ENCODE measurements around the gene ARTN. TPM values are rescaled to one million over a fixed set of nuclear protein-coding genes. Genes with fewer than 3 reads are reported as not detected.

Gene ARTN
- total RNA-seq, 1 experiment from 2014 or later, result 4.4 TPM

DNA sequence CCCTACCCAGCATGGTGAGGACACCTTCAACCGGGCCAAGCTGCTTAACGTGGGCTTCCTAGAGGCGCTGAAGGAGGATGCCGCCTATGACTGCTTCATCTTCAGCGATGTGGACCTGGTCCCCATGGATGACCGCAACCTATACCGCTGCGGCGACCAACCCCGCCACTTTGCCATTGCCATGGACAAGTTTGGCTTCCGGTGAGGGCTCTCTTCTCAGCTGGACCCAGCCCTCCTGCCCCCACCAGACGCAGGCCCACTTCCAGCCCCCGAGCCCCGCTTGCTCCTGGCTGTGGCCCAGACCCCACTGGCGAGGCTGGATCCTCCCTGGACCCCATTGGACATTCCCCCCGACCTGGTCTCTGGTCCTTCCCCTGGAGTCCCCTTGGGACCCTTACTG, 51.3 kb downstream of the ARTN start:
- no peak for DNase-seq (ENCODE audit: low read depth)

DNA sequence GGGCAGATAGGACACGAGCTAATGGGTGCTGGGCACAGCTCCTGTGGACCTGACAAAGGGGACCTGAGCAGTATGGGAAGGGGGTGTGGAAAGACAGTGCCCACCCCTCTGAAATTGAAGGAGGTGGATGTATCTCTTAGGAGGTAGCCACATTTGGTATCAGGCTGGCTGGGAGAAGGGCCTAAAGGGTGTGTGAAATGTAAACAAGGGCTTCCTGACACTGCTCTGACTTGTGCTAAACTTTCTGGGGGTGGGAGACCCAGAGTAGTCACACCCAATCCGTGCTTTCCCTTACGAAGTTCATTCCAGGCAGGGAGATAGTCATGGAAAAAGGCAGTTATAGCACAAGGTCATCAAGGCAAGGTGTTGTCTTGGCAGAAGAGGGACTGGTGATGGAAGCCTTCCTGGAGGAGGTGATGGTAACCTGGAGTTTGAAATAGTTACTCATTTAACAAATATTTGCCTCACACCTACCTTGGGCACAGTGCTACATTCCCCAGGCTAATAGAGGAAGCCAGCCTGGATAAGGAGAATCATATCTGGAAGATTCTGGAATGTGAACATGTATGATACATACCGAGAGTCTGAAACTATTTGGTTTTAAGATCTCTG, 52.5 kb downstream of the ARTN start:
- DNase-seq (ENCODE audit: low read depth), result no peak

DNA sequence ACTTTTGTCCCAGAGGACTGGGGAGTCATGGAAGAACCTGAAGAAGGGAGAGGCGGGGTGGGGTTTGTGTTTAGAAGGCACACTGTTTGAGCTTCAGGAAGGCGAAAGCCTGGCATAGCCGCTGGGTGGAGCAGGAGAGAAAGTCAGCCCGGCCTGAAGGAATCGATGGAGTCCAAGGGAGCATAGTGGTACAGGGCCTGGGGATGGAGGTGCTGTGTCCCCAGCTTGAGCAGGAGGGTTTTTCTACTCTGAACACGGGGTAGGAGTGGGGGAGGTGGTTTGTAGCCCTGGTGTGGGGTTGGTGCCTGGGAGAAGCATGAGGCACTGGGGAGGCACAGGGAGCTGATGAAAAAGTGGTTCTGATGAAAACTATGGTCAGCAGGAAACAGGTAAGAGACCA, 53.1 kb downstream of the ARTN start:
- no peak for DNase-seq (ENCODE audit: low read depth)

Other genes starting within 250 kb of the ARTN start
- 15.0 and 24.2 TPM in 2 replicates for gene ST3GAL3, start 226.3 kb upstream of the ARTN start, total RNA-seq (2014; rRNA removed; shearing (Covaris generic))
- 15.3 and 26.5 TPM in 2 replicates for gene IPO13, start 13.1 kb downstream of the ARTN start, total RNA-seq (2014; rRNA removed; shearing (Covaris generic))
- gene DPH2, start 36.2 kb downstream of the ARTN start, total RNA-seq (2014; rRNA removed; shearing (Covaris generic)), result 28.1 and 33.9 TPM in 2 replicates
- 242 and 249 TPM in 2 replicates for gene ATP6V0B, start 41.2 kb downstream of the ARTN start, total RNA-seq (2014; rRNA removed; shearing (Covaris generic))
- gene B4GALT2, start 45.4 kb downstream of the ARTN start, total RNA-seq (2014; rRNA removed; shearing (Covaris generic)), result 99.4 and 111 TPM in 2 replicates
- 10.6 and 11.1 TPM in 2 replicates for gene CCDC24, start 57.8 kb downstream of the ARTN start, total RNA-seq (2014; rRNA removed; shearing (Covaris generic))
- gene SLC6A9, start 97.7 kb downstream of the ARTN start, total RNA-seq (2014; rRNA removed; shearing (Covaris generic)), result 2.1 and 5.1 TPM in 2 replicates
- gene KLF17, start 185.0 kb downstream of the ARTN start, total RNA-seq (2014; rRNA removed; shearing (Covaris generic)), result 0.37 and 0.64 TPM in 2 replicates
- gene KLF18, start 207.8 kb downstream of the ARTN start, total RNA-seq (2014; rRNA removed; shearing (Covaris generic)), result not detected in 2 replicates

All from M059J (cell line).